Activated T-helper 17 cell treated with anti-CD3 and anti-CD28 coated beads, Interleukin-2, amount 50 U/mL, for 72 hours (primary cell): ENCODE measurements around the gene OR6J1. TPM values are rescaled to one million over a fixed set of nuclear protein-coding genes. Genes with fewer than 3 reads are reported as not detected.
"Not testable (repeated sequence)": the region's sequence is repeated elsewhere in the genome, so short reads cannot be mapped to it uniquely, and the experiment has no call there.

Source experiments
- ATAC-seq: fragments of 150-1000 bp; cut with Tn5 transposase; replicated peaks from 2 replicates; pipeline ENCODE4 v1.10.0; 2021; ENCODE audit warnings: mild to moderate bottlenecking, moderate library complexity
- H3K27ac Mint-ChIP-seq: one replicate; pipeline ENCODE4 v1.8.0; 2022; ENCODE audit warnings: mixed read lengths
- H3K27me3 Mint-ChIP-seq: one replicate; pipeline ENCODE4 v1.8.0; 2022; ENCODE audit warnings: mixed read lengths
- H3K36me3 Mint-ChIP-seq: one replicate; pipeline ENCODE4 v1.8.0; 2022; ENCODE audit warnings: low read depth, mild to moderate bottlenecking, mixed read lengths
- H3K4me1 Mint-ChIP-seq: one replicate; pipeline ENCODE4 v1.8.0; 2022; ENCODE audit warnings: mixed read lengths
- H3K4me3 Mint-ChIP-seq: one replicate; pipeline ENCODE4 v1.8.0; 2022; ENCODE audit warnings: mild to moderate bottlenecking, mixed read lengths
- H3K9me3 Mint-ChIP-seq: one replicate; pipeline ENCODE4 v1.8.0; 2022; ENCODE audit warnings: mixed read lengths
- total RNA-seq, 2 donors: library from RNA; stranded (reverse); gene quantifications; one replicate each; pipeline ENCODE4 v1.2.3, GENCODE V29; 2022

Gene OR6J1
- not detected for total RNA-seq

GRCh38 chr14:22644305-22644635 is at the start of gene OR6J1:
Gene OR6J1, minus strand, starts transcription at chr14:22644352. Its CDS starts 9,541 bp downstream, at chr14:22634811.
- no peaks in the 10 kb centered on the region for H3K36me3 Mint-ChIP-seq
- no peaks in the 10 kb centered on the region for H3K27me3 Mint-ChIP-seq
- H3K27ac Mint-ChIP-seq: no peak within 1 kb of the TSS
- no peaks in the 10 kb centered on the region for H3K4me1 Mint-ChIP-seq
- H3K4me3 Mint-ChIP-seq: no peak within 1 kb of the TSS
- no peak for ATAC-seq
- no peaks in the 10 kb centered on the region for H3K9me3 Mint-ChIP-seq

GRCh38 chr14:22692194-22692593 is 48.0 kb upstream of the OR6J1 start:
- peaks cover 11% of the 10 kb centered on the region for H3K9me3 Mint-ChIP-seq
- H3K36me3 Mint-ChIP-seq: no peaks in the 10 kb centered on the region
- H3K4me3 Mint-ChIP-seq: no peak overlapping the region
- no peaks in the 10 kb centered on the region for H3K4me1 Mint-ChIP-seq
- ATAC-seq: no peak
- H3K27ac Mint-ChIP-seq: no peak overlapping the region
- H3K27me3 Mint-ChIP-seq: peaks cover 49% of the 10 kb centered on the region

GRCh38 chr14:22691171-22691570 is 47.0 kb upstream of the OR6J1 start:
- H3K9me3 Mint-ChIP-seq: peaks cover 11% of the 10 kb centered on the region
- H3K4me3 Mint-ChIP-seq: no peak overlapping the region
- H3K36me3 Mint-ChIP-seq: no peaks in the 10 kb centered on the region
- peaks cover 50% of the 10 kb centered on the region for H3K27me3 Mint-ChIP-seq
- no peak for ATAC-seq
- no peaks in the 10 kb centered on the region for H3K4me1 Mint-ChIP-seq
- H3K27ac Mint-ChIP-seq: no peak overlapping the region

GRCh38 chr14:22689199-22689598 is 45.0 kb upstream of the OR6J1 start:
- Mint-ChIP-seq H3K4me1 (no peaks in the 10 kb centered on the region), H3K9me3 (peaks cover 11% of the 10 kb centered on the region), H3K27me3 (peaks cover 50% of the 10 kb centered on the region), H3K4me3 (no peak overlapping the region), H3K36me3 (no peaks in the 10 kb centered on the region), H3K27ac (no peak overlapping the region)
- ATAC-seq: peak; percentile 99

GRCh38 chr14:22687969-22688368 is 43.8 kb upstream of the OR6J1 start:
- H3K27me3 Mint-ChIP-seq: peaks cover 44% of the 10 kb centered on the region
- not testable (repeated sequence) for H3K36me3 Mint-ChIP-seq, H3K9me3 Mint-ChIP-seq, H3K4me3 Mint-ChIP-seq, ATAC-seq, H3K4me1 Mint-ChIP-seq, H3K27ac Mint-ChIP-seq

GRCh38 chr14:22686176-22686611 is 42.0 kb upstream of the OR6J1 start:
- H3K9me3 Mint-ChIP-seq, ATAC-seq, H3K4me3 Mint-ChIP-seq, H3K4me1 Mint-ChIP-seq, H3K27ac Mint-ChIP-seq, H3K36me3 Mint-ChIP-seq: not testable (repeated sequence)
- peaks cover 38% of the 10 kb centered on the region for H3K27me3 Mint-ChIP-seq

GRCh38 chr14:22685467-22685866 is 41.3 kb upstream of the OR6J1 start:
- Mint-ChIP-seq H3K4me1 (no peaks in the 10 kb centered on the region), H3K36me3 (no peaks in the 10 kb centered on the region), H3K27me3 (peaks cover 30% of the 10 kb centered on the region), H3K27ac (no peak overlapping the region), H3K4me3 (no peak overlapping the region), H3K9me3 (no peaks in the 10 kb centered on the region)
- ATAC-seq: no peak

GRCh38 chr14:22683428-22683827 is 39.3 kb upstream of the OR6J1 start:
- H3K36me3 Mint-ChIP-seq, H3K27ac Mint-ChIP-seq, H3K9me3 Mint-ChIP-seq, H3K4me1 Mint-ChIP-seq, H3K4me3 Mint-ChIP-seq, ATAC-seq: not testable (repeated sequence)
- peaks cover 35% of the 10 kb centered on the region for H3K27me3 Mint-ChIP-seq

- Mint-ChIP-seq H3K27me3 (peaks cover 25% of the 10 kb centered on the region), H3K36me3 (no peaks in the 10 kb centered on the region), H3K27ac (no peak overlapping the region), H3K4me1 (no peaks in the 10 kb centered on the region), H3K9me3 (no peaks in the 10 kb centered on the region), H3K4me3 (no peak overlapping the region)
- ATAC-seq: no peak
Observed at GRCh38 chr14:22678221-22678620, 34.1 kb upstream of the OR6J1 start.

- not testable (repeated sequence) for H3K4me1 Mint-ChIP-seq, ATAC-seq, H3K4me3 Mint-ChIP-seq, H3K9me3 Mint-ChIP-seq, H3K27ac Mint-ChIP-seq, H3K36me3 Mint-ChIP-seq
- peaks cover 21% of the 10 kb centered on the region for H3K27me3 Mint-ChIP-seq
Observed at GRCh38 chr14:22677551-22677950, 33.4 kb upstream of the OR6J1 start.

- H3K27ac Mint-ChIP-seq: no peak overlapping the region
- H3K4me1 Mint-ChIP-seq: peaks cover 5% of the 10 kb centered on the region
- no peaks in the 10 kb centered on the region for H3K9me3 Mint-ChIP-seq
- H3K36me3 Mint-ChIP-seq: no peaks in the 10 kb centered on the region
- H3K27me3 Mint-ChIP-seq: peaks cover 3% of the 10 kb centered on the region
- H3K4me3 Mint-ChIP-seq: no peak overlapping the region
- ATAC-seq: peak; percentile 86
Observed at GRCh38 chr14:22671622-22672021, 27.5 kb upstream of the OR6J1 start.

- peaks cover 5% of the 10 kb centered on the region for H3K4me1 Mint-ChIP-seq
- peak overlapping the region; percentile 31 for H3K27ac Mint-ChIP-seq
- H3K9me3 Mint-ChIP-seq: no peaks in the 10 kb centered on the region
- H3K36me3 Mint-ChIP-seq: no peaks in the 10 kb centered on the region
- H3K27me3 Mint-ChIP-seq: no peaks in the 10 kb centered on the region
- peak; percentile 33 for ATAC-seq
- H3K4me3 Mint-ChIP-seq: peak overlapping the region; percentile 0
Observed at GRCh38 chr14:22668863-22669262, 24.7 kb upstream of the OR6J1 start.

- no peaks in the 10 kb centered on the region for H3K27me3 Mint-ChIP-seq
- H3K4me3 Mint-ChIP-seq: no peak overlapping the region
- H3K27ac Mint-ChIP-seq: no peak overlapping the region
- ATAC-seq: peak; percentile 66
- H3K36me3 Mint-ChIP-seq: no peaks in the 10 kb centered on the region
- peaks cover 5% of the 10 kb centered on the region for H3K4me1 Mint-ChIP-seq
- H3K9me3 Mint-ChIP-seq: no peaks in the 10 kb centered on the region
Observed at GRCh38 chr14:22668417-22668816, 24.3 kb upstream of the OR6J1 start.

GRCh38 chr14:22667881-22668280 is 23.7 kb upstream of the OR6J1 start:
- no peak overlapping the region for H3K27ac Mint-ChIP-seq
- H3K9me3 Mint-ChIP-seq: no peaks in the 10 kb centered on the region
- peaks cover 5% of the 10 kb centered on the region for H3K4me1 Mint-ChIP-seq
- ATAC-seq: no peak
- no peaks in the 10 kb centered on the region for H3K36me3 Mint-ChIP-seq
- H3K27me3 Mint-ChIP-seq: no peaks in the 10 kb centered on the region
- H3K4me3 Mint-ChIP-seq: no peak overlapping the region

GRCh38 chr14:22666203-22666893 is 22.2 kb upstream of the OR6J1 start:
- H3K4me3 Mint-ChIP-seq: no peak overlapping the region

GRCh38 chr14:22664261-22664660 is 20.1 kb upstream of the OR6J1 start:
- H3K36me3 Mint-ChIP-seq: no peaks in the 10 kb centered on the region
- no peaks in the 10 kb centered on the region for H3K27me3 Mint-ChIP-seq
- no peak for ATAC-seq
- peaks cover 5% of the 10 kb centered on the region for H3K4me1 Mint-ChIP-seq
- H3K4me3 Mint-ChIP-seq: no peak overlapping the region
- no peak overlapping the region for H3K27ac Mint-ChIP-seq
- no peaks in the 10 kb centered on the region for H3K9me3 Mint-ChIP-seq

More at GRCh38 chr14:22666203-22666893, 22.2 kb upstream of the OR6J1 start:
- Mint-ChIP-seq H3K4me1 (peaks cover 5% of the 10 kb centered on the region), H3K27me3 (no peaks in the 10 kb centered on the region), H3K9me3 (no peaks in the 10 kb centered on the region), H3K36me3 (no peaks in the 10 kb centered on the region), H3K27ac (no peak overlapping the region)
- ATAC-seq: no peak
